ENCODE results near the gene PSD2.

- TF ChIP-seq POLR2A (IDR thresholded peaks at IDR 0.05; ENCODE audit: low read length): no peak
- TF ChIP-seq GATA1 (IDR thresholded peaks at IDR 0.05; ENCODE audit: low read depth, low read length): no peak
Observed at GRCh38 chr5:139796061-139796806, 626 bp downstream of the PSD2 start.

All from erythroblast (primary cell).